ENCODE measurements around the gene FAM216B.
"Not testable (repeated sequence)": the region's sequence is repeated elsewhere in the genome, so short reads cannot be mapped to it uniquely, and the experiment has no call there.

Gene FAM216B

GRCh38 chr13:42814868-42815267 lies 33.5 kb downstream of the FAM216B start:
- H2AFZ ChIP-seq (ENCODE audit: low read depth, low read length, severe bottlenecking) = no peak overlapping the region
- H3K27ac ChIP-seq (ENCODE audit: low read depth, low read length) = no peak overlapping the region
- H3K27me3 ChIP-seq (ENCODE audit: low read length) = no peaks in the 10 kb centered on the region
- H3K79me2 ChIP-seq (ENCODE audit: insufficient read depth, low read length) = no peaks in the 10 kb centered on the region
- no peak overlapping the region for H3K4me2 ChIP-seq (ENCODE audit: low read depth, low read length, poor library complexity, severe bottlenecking)
- H3F3A ChIP-seq (ENCODE audit: insufficient read depth) = no peaks in the 10 kb centered on the region
- H3K9ac ChIP-seq (ENCODE audit: low read length) = no peak overlapping the region
- no peaks in the 10 kb centered on the region for H3K36me3 ChIP-seq (ENCODE audit: low read length)
- H3K9me2 ChIP-seq (replicated peaks; ENCODE audit: insufficient read depth, low read length) = no peaks in the 10 kb centered on the region
- TF ChIP-seq CTCF (IDR thresholded peaks at IDR 0.05; ENCODE audit: insufficient read depth, low read length, poor library complexity, severe bottlenecking) = no peak
- no peak for TF ChIP-seq EZH2phosphoT487 (conservative IDR thresholded peaks at IDR 0.05; ENCODE audit: low read length)
- no peak overlapping the region for H3K4me3 ChIP-seq (ENCODE audit: insufficient read depth, low read length, poor library complexity, severe bottlenecking)
- H3K9me3 ChIP-seq (ENCODE audit: insufficient read depth, low read length) = no peaks in the 10 kb centered on the region
- no peaks in the 10 kb centered on the region for H4K20me1 ChIP-seq (ENCODE audit: low read depth, low read length)

GRCh38 chr13:42815681-42816080 lies 34.3 kb downstream of the FAM216B start:
- Histone ChIP-seq H3K27me3 (ENCODE audit: low read length) (no peaks in the 10 kb centered on the region), H3K9ac (ENCODE audit: low read length) (no peak overlapping the region), H3K4me3 (ENCODE audit: insufficient read depth, low read length, poor library complexity, severe bottlenecking) (no peak overlapping the region), H3K4me2 (ENCODE audit: low read depth, low read length, poor library complexity, severe bottlenecking) (no peak overlapping the region), H3K79me2 (ENCODE audit: insufficient read depth, low read length) (no peaks in the 10 kb centered on the region), H3K27ac (ENCODE audit: low read depth, low read length) (no peak overlapping the region), H3K9me2 (replicated peaks; ENCODE audit: insufficient read depth, low read length) (no peaks in the 10 kb centered on the region), H3K36me3 (ENCODE audit: low read length) (no peaks in the 10 kb centered on the region), H3F3A (ENCODE audit: insufficient read depth) (no peaks in the 10 kb centered on the region), H3K9me3 (ENCODE audit: insufficient read depth, low read length) (no peaks in the 10 kb centered on the region), H4K20me1 (ENCODE audit: low read depth, low read length) (no peaks in the 10 kb centered on the region), H2AFZ (ENCODE audit: low read depth, low read length, severe bottlenecking) (no peak overlapping the region)
- no peak for TF ChIP-seq CTCF (IDR thresholded peaks at IDR 0.05; ENCODE audit: insufficient read depth, low read length, poor library complexity, severe bottlenecking)
- no peak for TF ChIP-seq EZH2phosphoT487 (conservative IDR thresholded peaks at IDR 0.05; ENCODE audit: low read length)

- Histone ChIP-seq H3K9me2 (replicated peaks; ENCODE audit: insufficient read depth, low read length) (no peaks in the 10 kb centered on the region), H3K27me3 (ENCODE audit: low read length) (no peaks in the 10 kb centered on the region), H3K4me2 (ENCODE audit: low read depth, low read length, poor library complexity, severe bottlenecking) (no peak overlapping the region), H3K36me3 (ENCODE audit: low read length) (no peaks in the 10 kb centered on the region), H3K79me2 (ENCODE audit: insufficient read depth, low read length) (no peaks in the 10 kb centered on the region), H2AFZ (ENCODE audit: low read depth, low read length, severe bottlenecking) (no peak overlapping the region), H3K9ac (ENCODE audit: low read length) (no peak overlapping the region), H3K27ac (ENCODE audit: low read depth, low read length) (no peak overlapping the region), H3K4me3 (ENCODE audit: insufficient read depth, low read length, poor library complexity, severe bottlenecking) (no peak overlapping the region), H4K20me1 (ENCODE audit: low read depth, low read length) (no peaks in the 10 kb centered on the region), H3F3A (ENCODE audit: insufficient read depth) (no peaks in the 10 kb centered on the region), H3K9me3 (ENCODE audit: insufficient read depth, low read length) (no peaks in the 10 kb centered on the region)
- TF ChIP-seq EZH2phosphoT487 (conservative IDR thresholded peaks at IDR 0.05; ENCODE audit: low read length) (no peak), CTCF (IDR thresholded peaks at IDR 0.05; ENCODE audit: insufficient read depth, low read length, poor library complexity, severe bottlenecking) (no peak)
Measured at GRCh38 chr13:42816538-42816937, 35.2 kb downstream of the FAM216B start.

GRCh38 chr13:42819687-42820086 lies 38.3 kb downstream of the FAM216B start:
- not testable (repeated sequence) for H4K20me1 ChIP-seq (ENCODE audit: low read depth, low read length); H3K36me3 ChIP-seq (ENCODE audit: low read length); H3K4me2 ChIP-seq (ENCODE audit: low read depth, low read length, poor library complexity, severe bottlenecking); H3K9ac ChIP-seq (ENCODE audit: low read length); H3K9me2 ChIP-seq (replicated peaks; ENCODE audit: insufficient read depth, low read length); H3F3A ChIP-seq (ENCODE audit: insufficient read depth); H2AFZ ChIP-seq (ENCODE audit: low read depth, low read length, severe bottlenecking); H3K9me3 ChIP-seq (ENCODE audit: insufficient read depth, low read length); H3K79me2 ChIP-seq (ENCODE audit: insufficient read depth, low read length); H3K4me3 ChIP-seq (ENCODE audit: insufficient read depth, low read length, poor library complexity, severe bottlenecking); H3K27ac ChIP-seq (ENCODE audit: low read depth, low read length); H3K27me3 ChIP-seq (ENCODE audit: low read length)
